GM18526 (cell line): ENCODE measurements around the gene SKI.

Experiments used
- POLR2A ChIP-seq: IDR thresholded peaks from 3 replicates; pipeline ENCODE4 v1.6.1; 2011; ENCODE audit not compliant: insufficient read length; ENCODE audit errors: extremely low read depth

The SKI gene

DNA sequence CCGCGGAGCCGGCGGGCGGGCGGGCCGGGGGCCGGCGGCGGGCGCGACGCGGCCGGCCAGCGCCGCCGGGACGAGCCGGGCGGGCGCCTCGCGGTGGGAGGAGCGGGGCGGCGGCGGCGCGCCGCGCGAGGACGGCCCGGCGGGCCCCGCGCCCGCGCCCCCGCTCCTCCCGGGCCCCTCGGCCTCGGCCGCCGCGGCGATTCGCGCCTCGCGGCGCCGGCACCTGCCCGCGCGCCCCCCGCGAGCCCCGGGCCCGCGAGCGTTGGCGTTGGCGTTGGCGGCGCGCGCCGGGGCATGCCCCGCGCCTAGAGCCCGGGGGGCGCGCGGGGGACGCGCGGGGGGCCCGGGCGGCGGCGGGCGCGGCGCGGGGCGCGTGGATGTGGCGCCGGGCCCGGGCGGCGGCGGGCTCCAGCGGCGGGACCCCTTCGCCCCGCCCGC lies at the start of gene SKI:
SKI (plus strand) TSS at position 163 of the 438 bp plus-strand sequence. CDS start 448 bp downstream, outside the sequence.
- no peak for TF ChIP-seq POLR2A

DNA sequence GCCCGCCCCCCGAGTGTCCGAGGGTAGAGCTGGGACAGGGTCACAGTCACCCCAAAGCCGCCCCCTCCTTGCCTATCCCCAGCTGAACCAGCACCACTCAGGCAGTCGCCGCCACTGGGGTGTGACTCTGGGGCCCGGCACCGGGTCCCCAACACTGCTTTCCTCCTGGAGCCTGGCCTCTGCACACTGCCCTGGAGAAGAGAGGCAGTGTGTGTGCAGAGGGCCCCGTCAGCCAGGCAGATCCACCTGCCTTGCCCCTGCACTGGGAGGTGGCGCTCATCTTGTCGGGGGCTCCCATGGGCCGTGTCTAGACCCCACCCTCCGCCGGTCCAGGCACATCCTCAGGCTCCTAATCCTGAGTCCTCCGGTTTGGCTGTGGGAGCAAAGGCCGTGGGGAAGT lies 49.2 kb upstream of the SKI start:
- no peak for TF ChIP-seq POLR2A

DNA sequence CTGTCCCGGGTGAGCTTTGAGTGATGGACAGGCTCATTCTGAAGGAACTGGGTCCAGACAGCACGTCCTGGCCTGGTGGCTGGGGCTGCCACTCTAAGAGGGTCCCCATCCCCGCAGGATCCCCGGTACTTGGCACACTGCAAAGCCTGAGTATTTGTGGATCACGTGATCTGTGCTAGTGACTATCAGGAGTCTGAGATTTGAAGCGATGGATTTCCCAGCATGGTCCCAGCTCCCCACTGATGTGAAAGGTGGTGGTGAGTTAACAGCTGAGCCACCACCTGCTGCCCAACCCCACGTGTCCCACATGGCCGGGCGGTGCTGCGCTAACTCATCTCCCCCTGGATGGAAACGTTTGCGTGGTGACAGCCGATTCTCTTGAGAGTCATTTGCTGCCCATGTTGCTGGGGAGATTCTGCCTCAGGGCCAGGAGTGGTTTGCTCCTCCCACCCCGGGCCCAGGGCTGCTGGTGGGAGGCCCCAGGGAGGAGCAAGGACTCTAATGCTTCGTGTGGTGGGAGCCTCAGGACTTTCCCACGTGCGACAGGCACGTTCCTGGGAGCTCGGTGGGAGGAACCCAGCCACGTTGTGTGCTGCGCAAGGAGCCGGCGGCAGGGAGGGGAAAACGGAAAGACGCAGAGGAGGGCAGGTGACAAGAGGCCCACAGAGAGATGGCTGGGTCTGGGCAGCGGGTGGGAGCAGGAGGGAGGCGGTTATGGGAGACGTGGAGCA lies 48.7 kb upstream of the SKI start:
- TF ChIP-seq POLR2A, result no peak

DNA sequence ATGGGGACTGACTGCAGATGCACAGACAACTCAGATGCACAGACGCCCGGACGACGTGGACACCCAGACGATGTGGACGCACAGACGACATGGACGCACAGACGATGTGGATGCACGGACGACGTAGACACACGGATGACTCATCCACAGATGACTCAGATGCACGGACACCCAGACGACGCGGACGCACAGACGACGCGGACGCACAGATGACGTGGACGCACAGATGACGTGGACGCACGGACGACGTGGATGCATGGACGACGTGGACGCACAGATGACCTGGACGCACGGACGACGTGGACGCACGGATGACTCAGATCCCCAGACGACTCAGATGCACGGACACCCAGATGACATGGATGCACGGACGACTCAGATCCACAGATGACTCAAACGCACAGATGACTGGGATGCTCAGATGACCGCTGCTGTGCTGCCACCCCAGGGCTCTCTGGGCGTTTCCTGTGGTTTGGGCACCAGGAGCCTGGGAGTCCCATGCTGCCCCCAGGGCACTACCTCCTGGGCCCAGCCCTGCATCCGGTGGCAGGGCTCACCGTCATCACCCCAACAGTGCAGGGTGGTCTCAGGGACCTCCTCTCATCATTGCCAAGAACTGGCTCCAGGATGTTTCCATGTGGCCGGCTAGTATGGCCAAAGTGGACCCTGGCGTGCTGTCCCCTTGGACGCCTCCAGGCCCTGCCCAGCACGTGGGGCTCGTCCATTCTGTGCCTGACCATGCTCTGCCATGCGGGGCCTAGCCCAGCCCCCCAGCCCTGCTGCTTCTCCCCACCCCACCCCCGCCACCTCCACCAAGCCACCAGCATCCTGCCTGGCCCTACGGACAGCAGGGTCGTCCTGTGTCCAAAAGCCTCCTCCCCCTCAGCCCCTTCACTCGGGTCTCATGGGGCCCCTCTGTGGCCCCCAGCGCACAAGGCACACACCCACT lies 47.5 kb upstream of the SKI start:
- TF ChIP-seq POLR2A, result no peak

DNA sequence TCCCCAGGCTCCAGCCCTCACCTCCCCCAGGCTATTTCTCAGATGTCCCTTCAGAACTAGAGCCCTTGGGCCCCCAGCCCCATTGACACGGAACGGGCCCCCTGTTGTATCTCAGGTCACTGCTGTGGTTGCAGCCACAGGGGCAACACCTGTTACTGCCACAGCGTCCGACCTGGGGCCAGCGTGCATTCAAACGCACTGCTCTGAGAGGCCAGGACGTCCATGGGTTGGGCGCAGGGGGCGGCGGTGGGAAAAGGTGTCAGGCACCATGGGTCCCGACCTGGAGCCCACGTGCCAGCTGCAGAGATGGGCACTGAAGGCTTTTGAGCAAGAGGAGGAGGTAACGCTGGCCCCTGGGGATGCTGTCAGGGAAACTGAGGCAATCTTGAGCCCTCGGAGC lies 46.8 kb upstream of the SKI start:
- TF ChIP-seq POLR2A, result no peak

DNA sequence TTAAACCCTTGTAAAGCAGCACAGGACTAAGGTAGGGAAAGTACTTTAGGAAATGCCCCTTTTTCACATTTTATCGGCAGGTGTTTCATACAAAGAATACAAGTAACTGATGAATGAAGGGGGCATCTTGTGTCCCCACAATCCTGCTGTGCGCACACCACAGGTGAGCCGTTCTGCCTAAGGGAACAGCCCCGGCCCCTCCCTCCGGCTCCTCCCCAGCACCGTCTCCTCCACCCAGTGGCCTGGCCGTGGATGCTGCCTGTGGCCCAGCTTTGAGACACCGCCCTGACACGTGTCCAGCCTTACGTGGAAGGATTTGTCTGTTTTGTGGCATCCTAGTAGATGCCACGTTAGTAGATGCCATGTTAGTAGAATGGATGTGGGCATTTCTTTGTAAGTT lies 46.4 kb upstream of the SKI start:
- TF ChIP-seq POLR2A, result no peak

DNA sequence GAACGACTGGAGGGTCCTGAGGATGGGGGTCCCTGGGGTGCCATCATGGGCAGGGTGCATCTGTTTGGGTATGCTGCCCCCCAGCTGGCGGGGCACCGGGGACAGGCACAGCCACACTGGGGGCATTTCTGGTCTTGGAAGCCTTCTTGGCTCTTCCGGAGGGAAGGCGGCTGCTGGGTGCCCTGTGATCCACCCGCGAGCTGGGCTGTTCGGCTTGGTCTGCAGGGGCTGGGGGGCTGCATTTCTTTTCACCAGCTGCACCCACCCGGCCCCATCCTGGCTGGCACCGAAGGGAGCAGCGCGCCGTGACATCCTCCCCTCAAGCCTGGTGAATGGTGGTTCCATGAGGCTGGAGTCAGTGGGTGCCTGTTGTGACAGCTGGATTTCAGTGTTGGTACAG lies 45.7 kb upstream of the SKI start:
- no peak for TF ChIP-seq POLR2A

DNA sequence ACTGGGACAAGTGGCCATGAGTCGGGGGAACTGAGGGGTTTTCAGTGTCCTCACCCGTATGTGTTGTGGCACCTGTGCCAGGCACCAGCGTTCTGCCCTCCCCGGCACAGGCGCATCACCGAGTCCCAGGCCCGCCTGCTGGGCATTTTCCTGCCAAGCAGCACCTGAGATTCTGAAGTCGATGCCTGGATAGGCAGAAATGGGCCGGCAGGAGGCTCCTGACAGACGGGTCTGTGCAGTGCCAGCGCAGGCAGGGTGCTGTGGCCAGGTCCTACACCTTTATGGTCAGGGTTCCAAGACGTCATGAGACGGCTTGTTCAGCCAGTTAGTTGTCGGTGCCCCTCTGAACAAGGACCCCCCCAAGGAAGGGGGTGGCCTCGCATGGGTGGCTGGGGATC lies 44.2 kb upstream of the SKI start:
- TF ChIP-seq POLR2A, result no peak

DNA sequence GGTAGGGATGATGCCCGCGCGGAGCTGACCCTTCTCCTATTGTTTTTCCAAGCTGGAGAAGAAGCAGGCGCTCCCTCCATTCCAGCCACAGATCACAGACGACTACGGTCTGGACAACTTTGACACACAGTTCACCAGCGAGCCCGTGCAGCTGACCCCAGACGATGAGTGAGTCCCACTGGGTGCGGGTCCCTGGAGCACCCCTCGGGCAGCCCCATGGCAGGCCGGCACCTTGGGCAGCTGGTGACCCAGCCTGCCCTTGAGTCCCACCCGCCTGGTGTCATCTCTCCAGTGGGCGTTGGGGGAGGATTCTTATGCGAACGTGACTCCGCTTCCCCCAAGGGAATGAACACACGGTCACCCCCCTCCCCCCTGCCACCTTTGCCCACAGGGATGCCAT lies 43.6 kb upstream of the SKI start:
- TF ChIP-seq POLR2A, result no peak

DNA sequence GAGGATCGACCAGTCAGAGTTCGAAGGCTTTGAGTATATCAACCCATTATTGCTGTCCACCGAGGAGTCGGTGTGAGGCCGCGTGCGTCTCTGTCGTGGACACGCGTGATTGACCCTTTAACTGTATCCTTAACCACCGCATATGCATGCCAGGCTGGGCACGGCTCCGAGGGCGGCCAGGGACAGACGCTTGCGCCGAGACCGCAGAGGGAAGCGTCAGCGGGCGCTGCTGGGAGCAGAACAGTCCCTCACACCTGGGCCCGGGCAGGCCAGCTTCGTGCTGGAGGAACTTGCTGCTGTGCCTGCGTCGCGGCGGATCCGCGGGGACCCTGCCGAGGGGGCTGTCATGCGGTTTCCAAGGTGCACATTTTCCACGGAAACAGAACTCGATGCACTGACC lies 43.2 kb upstream of the SKI start:
- no peak for TF ChIP-seq POLR2A

DNA sequence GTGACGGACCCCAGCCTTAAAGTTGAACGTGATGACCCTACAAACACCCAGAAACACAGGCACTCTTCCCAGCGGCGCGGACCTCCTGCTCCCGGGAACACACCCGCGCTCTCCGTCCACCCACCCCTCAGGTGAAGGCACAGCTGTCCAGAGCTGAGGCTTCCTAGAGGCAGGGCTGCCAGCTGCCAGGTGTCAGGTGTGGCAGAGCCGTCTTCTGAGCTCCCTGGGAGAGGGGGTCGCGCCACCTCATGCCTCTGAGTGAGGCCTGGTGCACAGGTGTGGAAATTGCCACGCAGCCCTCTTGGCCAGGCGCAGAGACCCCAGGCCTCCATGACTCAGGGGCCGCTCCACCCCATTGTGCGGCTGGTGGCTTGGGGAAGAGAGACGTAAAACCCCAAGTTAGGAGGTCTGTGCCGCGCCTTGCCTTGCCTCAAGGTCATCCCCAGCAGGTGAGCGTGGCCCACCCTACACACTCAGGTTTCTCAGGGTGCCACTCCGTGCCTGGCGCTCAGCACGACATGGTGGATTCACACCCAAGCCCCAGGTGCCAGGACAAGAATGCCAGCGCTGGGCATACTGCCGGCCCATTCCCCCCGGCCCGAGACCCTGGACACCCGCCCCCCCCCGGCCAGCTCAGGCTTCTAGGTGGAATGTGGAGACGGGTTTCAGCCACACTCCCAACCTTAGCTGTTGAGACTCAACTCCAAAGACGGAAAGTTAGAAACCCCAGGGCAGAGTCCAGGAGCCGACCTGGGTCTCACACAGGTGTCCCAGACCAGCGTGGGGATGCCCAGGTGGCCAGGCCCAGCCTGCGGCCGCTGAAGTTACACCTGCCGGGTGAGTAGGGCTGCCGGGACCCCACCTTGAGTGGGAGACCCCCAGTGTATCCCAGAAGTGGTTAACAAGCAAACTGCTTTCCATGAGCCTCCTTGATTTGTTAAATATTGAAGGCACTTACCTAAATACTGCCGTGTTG lies 42.0 kb upstream of the SKI start:
- TF ChIP-seq POLR2A, result no peak

DNA sequence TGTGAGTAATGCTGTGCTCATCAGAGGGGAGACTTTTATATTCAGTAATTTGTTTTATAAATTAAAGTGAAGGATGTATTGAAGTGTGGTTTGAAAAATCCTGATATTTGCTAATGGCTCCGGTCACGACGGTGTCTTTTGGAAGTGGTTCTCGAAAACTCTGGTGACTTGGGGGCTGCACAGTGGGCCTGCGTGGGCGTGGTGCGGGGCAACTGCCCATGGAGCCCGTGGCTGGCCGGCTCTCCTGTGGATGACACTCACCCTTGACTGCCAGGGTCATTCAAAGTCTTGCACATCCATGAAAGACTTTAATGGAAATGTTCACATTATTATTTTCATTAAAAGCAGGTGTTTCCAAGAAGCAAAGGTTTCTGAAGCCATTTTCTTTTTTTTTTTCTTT lies 41.2 kb upstream of the SKI start:
- no peak for TF ChIP-seq POLR2A

DNA sequence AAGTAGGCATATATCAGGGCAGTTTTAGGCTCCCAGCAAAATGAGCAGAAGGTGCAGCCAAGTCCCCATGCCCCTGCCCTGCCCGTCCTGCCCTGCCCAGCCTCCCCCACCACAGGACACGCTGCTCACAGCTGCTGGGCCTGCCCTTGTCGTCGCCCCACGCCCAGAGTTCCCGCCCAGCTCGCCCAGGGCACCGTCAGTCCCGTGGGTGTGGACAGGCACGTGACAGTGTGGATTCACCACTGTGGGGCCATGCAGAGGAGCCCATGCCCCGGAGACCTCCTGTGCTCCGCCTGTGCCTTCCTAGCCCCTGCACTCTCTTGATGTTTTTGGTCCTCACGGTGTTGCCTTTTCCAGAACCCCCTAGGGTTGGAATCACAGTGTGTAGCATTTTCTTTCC lies 40.5 kb upstream of the SKI start:
- TF ChIP-seq POLR2A, result no peak

DNA sequence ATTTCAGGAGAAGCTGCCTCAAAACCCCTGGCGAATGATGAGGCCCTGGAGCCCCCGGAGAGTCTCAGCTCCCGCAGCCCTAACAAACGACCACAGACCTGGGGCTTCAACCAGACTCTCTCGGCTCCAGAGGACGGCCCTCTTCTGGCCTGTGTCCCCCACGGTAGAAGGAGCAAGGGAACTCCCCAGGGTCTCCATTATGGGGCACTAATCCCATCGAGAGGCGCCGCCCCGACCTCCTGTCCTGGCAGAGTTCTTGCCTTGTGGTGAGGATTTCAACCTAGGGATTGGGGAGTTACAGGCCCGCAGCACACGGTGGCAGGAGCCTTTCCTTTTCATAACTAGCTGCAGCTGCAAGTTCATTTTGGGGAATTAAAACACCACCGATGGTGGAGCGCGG lies 39.8 kb upstream of the SKI start:
- no peak for TF ChIP-seq POLR2A
